T1000 (cell line): ENCODE data around the gene TSGA10.
"Not testable (repeated sequence)": the region's sequence is repeated elsewhere in the genome, so short reads cannot be mapped to it uniquely, and the experiment has no call there.

Experiments used
- DNase-seq: peaks from one replicate; lab custom pipeline; 2025; ENCODE audit warnings: mixed read lengths; lab: John Stamatoyannopoulos, UW

The TSGA10 gene

DNA sequence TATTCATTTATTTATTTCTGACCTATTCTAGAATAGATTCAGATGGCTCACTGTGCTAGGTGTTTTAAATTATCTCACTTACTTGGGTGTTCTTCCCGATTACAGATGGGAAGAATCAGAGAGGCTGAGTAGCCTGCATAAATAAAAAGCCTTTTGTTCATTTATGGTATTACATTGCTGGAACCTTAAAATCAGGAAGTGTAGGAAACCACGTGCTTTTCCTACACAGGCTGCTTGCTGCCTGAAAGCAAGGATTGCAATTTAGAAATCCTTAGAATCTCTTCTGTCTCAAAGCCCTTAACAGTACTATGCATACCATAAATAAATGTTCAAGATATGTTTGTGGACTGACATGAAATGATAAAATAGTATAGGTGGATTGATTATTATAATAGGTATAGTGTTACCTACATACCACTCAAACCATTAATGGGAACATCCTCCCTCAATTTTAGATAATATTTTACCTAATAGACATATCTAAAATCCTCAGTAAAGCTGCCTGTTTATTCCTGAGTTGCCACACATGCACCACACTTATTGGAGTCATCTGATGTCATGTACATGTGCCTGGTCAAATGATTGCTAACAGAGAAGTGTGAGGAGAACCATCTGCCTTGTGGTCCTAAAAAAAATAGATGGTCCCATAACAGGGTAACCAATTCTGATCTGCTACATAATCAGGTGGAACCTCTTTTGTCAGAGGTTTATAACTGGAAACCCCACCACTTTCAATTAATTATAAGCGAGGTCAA, 86.7 kb downstream of the TSGA10 start:
- no peak for DNase-seq

DNA sequence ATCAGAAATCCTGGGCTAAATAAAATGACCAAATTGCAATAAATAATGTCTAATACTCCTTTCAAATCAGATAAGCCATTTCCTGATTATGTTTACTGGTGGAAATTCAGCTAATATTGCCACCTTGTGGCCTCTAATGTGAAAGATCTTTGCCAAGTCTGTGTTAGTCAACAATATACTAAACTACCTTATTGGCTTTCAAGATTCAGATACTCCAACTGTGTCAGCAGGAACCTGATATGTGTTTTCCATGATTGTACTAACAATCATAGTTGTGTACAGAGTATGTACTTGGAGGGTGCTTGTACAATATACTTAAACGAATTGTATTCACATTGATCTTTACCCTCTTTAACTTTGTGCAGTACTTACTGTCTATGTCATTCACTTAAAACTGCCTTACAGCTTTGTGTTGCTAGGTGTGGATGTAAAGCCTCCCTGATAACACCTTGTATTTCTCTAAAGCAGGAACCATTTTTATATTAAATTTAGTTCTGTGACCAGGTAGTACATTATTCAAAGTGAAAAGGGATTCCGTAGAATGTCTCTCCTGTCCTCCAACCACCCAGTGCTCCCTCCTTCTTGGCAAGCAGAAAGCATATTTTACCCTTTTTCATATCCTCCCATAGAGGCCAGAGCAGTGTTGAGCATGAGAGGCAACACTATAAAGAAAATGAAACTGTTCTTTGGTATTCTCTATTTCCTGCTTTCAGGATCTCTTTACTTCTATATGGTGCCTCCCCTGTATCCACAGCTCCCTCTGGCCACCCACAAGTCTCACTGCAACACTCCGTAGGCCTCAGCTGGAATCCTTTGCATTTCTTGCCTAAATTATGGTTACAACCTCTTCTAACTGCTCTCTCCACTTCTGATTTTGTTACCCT, 88.4 kb downstream of the TSGA10 start:
- no peak for DNase-seq

DNA sequence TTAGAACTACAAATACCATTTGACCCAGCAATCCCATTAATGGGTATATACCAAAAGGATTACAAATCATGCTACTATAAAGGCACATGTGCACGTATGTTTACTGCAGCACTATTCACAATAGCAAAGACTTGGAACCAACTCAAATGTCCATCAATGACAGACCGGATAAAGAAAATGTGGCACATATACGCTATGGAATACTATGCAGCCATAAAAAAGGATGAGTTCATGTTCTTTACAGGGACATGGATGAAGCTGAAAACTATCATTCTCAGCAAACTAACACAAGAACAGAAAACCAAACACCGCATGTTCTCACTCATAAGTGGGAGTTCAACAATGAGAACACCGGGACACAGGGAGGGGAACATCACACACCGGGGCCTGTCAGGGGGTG, 105.6 kb downstream of the TSGA10 start:
- DNase-seq = not testable (repeated sequence)

DNA sequence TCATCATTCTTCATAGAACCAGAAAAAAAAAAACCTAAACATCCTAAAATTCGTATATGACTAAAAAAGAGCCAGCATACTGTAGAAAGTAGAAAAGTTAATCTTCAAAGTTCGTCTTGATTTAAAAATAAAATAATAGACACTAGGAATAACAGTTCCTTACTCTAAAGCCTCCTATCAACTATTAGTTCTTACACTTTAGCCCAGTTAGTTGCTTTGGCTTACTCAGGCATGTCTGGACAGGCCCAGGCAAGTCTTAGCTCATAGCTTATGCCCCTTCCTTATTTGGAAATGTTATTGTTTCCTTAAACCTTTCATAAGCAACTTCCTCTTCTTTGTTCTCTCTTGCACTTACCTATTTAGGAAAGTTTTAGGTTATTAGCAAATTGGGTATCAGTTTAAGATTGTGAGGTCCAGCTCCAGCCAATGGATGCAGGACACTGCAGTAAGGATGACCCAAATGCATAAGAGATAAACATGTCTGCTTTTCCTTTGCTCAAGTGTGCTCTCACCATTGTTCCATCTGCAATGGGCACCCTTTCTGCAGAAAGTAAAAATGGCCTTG, 113.9 kb downstream of the TSGA10 start:
- DNase-seq = not testable (repeated sequence)

DNA sequence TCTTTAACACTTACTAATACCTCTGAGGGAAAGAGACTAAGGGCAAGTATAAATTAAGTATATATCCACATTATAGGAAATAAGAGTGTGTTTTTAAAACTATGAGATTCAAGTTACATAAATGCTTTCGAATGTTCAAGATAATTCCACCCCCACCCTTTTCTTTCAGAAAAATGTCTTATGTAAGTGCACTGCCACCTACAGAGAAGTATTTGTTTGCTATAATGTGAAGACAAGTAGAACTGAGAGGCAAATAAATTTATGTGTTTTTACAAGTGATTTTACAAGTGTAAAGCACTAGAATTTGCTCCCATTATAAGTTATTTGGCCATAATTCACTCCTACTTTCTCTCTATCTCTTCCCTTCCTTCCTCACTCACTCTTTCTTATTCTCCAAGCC, 118.8 kb downstream of the TSGA10 start:
- no peak for DNase-seq

DNA sequence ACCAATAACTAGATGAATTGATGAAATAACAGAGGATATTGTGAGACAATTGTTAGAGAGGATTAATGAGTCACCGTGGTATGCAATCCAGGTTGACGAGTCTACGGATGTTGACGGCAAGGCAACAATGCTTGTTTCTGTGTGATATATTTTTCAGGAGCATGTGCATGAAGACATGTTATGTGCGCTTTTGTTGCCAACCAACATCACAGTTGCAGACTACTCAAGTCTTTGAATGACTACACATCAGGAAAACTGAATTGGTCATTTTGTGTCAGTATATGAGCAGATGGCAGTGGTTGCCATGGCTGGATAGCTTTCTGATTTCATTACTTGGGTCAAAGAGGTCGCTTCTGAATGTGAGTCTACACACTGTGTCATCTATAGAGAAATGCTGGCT, 122.0 kb downstream of the TSGA10 start:
- DNase-seq = no peak

DNA sequence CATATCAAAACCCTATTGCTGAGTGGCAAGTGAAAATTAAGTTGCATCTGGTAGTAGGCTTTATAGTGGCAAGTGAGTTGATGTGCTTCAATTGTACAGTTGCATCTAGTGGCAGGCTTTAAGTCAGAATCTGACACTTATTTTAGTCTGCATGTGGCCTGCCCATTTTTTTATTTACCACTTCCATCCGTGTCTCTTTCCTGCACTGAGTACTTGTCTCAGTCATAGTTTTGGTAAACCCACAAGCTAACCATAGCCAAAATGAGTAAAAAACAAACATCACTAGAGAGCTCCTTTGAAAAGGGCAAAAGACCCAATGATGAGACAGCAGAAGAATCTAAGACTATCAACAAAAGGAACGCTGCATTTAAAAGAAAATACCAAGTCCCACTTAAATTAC, 122.7 kb downstream of the TSGA10 start:
- DNase-seq = no peak

DNA sequence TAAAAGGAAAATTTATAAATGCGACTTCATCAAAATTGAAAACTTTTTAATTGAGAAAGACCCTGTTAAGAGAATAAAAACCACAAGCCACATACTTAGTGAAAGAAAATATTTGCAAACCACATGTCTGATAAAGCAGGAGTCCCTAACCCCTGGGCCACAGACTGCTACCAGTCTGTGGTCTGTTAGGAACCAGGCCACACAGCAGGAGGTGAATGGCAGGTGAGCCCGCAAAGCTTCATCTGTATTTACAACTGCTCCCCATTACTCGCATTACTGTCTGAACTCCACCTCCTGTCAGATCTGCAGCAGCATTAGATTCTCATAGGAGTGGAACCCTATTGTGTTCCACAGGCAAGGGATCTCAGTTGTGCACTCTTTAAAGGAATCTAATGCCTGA, 123.3 kb downstream of the TSGA10 start:
- DNase-seq = no peak

DNA sequence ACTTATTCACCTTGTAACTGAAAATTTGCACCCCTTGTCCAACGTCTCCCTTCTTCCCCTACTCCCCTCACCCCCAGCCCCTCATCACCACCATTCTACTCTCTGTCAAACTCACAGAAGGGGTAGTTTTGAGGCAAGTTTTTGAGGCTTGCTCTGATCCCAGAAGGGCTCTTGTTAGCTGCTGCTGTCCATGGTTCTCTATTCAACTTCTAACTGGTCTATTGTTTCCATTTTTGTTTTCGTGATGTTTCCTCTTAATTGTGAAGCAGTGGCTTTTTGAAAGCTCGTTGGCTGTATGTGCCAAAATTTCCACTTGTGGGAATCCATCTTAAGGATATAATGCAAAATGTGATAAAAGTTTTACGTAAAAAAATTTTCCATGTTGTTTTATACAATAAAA, 126.2 kb downstream of the TSGA10 start:
- DNase-seq = no peak

DNA sequence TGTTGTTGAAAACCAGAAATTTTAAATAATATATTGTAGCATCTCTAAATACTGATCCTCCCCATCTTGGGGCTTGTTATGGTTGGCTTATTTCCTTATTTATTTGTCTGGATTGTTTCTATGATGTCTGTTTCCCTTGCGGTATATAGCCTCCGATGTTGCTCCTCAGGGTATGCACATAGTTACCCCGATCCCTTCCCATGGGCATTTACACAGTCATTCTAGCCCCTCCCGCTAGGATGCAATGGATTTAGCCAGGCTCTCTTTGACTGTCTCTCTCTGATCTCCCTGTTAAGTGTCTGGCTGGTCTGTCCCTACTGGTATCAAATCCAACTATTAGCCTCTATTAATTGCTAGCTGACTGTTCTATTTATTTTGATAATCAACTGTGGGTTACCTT, 126.9 kb downstream of the TSGA10 start:
- DNase-seq = no peak

DNA sequence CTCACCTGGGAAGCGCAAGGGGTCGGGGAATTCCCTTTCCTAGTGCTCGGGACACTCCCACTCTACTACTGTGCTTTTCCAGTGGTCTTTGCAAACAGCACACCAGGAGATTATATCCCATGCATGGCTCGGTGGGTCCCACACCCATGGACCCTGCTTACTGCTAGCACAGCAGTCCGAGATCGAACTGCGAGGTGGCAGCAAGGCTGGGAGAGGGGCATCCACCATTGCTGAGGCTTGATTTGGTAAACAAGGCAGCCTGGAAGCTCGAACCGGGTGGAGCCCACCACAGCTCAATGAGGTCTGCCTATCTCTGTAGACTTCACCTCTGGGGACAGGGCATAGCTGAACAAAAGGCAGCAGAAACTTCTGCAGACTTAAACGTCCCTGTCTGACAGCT, 154.0 kb downstream of the TSGA10 start:
- no peak for DNase-seq

DNA sequence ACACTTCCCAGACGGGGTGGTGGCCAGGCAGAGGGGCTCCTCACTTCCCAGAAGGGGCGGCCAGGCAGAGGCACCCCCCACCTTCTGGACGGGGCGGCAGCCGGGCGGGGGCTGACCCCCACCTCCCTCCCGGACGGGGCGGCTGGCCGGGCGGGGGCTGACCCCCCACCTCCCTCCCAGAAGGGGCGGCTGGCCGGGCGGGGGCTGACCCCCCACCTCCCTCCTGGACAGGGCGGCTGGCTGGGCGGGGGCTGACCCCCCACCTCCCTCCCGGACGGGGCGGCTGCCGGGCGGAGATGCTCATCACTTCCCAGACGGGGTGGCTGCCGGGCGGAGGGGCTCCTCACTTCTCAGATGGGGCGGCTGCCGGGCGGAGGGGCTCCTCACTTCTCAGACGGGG, 166.0 kb downstream of the TSGA10 start:
- DNase-seq = not testable (repeated sequence)

DNA sequence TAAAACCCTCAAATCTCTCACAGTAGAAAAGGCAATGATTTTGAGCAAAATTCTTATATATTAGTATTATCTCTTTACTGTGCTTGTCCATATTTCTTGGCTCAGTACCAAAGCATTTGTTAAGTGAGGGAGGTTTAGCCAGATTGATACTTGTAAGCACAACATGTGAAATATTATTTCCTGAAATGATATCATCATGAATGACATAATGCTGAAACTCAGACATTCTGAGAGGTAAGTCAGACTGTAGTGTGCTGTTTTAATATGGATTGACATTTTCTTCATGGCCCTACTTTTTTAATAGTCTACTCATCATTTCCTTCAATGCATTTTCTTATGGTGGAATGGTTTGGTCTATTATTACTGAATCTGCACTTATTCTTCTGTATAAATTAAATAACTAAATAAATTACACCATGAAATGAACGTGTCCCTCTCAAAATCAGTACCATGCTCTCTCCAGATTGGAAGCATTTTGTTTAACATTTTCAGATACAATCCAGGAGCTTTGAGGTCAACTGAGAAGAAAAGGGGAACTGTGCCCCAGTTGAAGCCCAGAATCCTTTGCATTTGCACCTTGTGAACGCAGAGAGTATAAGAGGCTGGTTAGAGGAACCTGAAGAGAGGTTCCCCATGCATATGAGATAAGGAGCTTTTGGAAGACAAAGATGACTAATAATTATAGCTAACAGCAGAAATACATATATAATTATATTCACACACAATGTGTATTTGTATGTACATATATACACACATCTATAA, 168.7 kb downstream of the TSGA10 start:
- DNase-seq = no peak

DNA sequence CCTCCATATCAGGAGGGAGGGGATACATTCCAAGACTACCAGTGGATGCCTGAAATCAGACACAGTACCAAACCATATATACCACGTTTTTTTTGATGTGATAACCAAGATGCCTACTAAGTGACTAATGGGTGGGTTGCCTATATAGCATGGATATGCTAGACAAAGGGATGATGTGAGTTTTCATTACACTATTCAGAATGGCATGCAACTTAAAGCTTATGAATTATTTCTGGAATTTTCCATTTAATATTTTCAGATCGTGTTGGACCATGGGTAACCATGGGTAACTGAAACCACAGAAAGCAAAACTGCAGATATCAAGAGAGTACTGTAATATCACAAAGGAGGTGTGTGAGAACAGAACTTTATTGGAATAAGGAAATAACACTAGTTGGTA, 179.1 kb downstream of the TSGA10 start:
- no peak for DNase-seq

DNA sequence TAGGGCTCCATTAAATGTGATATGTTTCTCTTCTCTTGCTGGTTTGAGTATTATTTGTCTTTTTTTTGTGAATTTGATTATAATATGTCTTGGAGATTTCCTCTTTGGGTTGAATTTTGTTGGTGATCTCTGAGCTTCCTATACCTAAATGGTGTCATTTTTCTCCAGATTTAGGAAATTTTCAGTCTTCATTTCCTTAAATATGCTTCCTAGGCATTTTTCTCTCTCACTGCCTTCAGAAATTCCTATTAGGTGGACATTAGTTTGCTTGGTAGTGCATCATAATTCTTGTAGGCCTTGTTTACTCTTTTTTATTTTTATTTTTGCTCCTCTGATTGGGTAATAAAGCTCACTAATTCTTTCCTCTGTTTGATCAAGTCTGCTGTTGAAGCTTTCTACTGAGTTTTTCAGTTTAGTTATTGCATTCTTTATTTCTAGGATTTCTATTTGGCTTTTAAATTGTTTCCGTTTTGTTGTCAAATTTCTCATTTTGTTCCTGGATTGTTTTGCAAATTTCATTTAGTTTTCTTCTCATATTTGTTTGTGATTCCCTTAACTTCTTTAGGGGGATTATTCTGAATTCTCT, 182.1 kb downstream of the TSGA10 start:
- DNase-seq = no peak

DNA sequence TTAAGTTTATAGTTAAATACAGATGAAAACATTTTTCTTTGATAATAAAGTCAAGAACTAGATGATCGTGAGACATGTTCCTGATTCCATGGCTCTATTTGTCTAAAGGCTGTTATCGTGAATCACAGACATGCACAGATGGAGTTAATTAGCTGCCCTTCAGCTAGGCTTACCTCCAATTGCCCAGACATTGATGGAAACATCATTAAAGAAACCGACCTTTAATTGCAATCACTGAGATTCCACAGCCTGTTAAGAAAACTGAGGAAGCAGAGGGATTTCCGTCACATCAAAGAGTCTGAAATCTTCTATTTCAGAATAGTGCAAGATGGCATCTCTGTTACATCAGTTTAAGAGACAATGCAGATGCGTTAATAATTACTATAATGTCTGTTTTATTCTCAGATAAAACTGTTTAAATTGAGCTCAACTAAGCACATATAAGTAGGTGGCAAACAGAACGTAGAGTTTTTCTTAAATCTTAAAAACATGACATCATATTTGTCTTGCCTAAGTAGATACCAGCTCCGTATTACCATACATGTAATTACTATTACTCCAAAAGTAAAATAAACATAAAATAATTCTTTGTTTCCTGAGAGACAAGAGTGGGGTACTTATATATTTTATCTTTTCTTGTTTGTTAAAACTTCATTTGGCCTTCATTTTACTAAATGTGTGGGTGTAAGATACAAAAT, 194.8 kb downstream of the TSGA10 start:
- no peak for DNase-seq

DNA sequence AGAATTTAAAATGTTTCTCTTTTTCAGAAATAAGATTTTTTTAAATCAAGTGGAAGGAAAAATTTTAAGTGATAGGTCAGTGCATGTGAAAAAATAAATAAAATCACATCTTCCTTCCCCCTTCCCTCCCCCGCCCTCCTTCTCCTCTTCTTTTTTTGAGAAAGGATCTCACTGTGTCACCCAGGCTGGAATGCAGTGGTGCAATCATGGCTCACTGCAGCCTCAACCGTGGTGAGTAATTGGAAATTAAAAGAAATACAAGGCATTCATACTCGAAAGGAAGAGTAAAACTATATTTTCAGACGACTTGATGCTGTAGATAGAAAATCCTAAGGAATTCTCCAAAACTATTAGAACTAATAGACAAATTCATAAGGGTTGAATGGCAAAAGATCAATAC, 201.8 kb downstream of the TSGA10 start:
- DNase-seq = no peak

DNA sequence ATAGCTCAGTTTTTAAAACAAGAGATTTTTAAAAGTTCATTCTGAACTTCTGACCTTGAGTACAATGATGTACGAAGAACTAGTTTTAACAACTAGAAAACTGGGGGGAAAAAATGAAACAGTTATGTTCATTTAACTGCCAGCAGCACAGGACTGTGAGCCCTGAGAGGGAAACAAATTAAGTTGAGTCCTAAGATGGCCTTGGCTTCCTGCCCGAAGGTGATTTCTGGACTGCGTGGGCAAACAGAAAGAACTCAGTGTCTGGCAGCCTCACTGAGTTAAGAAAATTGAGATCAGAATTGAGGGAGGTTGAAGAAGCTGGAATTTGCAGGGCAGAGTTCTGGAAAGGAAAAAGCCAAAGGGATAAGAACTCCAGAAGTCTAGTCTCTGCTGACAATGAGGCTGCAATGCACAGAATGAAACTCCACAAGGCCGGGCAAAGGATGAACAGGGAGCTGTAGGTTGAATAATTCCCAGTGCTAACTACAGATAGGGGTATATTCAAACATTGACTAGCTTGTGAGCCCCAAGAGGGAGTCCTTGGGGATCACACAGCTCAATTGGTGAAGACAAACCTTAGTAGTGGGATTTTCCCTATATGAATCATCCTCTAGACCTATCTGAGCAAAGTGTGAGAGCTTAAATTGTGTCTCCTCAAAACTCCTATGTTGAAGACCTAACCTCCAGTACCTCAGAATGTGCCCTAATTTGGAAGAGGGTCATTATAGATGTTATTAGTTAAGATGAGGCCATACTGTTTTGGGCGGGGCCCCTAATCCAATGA, 205.6 kb downstream of the TSGA10 start:
- no peak for DNase-seq

DNA sequence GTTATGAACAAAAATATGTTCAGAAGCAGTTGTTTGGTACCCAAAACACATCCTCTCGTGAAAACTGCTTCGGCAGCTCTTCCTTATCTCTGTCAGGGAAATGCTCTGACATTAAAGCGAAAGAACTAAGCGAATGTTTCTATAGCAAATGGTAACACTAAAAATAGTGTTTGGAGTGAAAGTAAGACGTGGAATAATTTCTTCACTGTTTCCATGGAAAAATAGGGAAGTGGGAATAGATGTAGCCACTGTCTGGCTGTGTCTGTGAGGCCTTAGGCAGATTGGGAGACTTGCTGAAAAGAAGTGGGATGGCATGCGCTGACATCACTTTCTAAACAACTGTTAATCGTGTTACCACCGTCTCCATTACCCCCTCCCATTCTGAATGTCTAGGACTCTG, 207.2 kb downstream of the TSGA10 start:
- no peak for DNase-seq
